Adipose tissue (tissue), 3 donors: ENCODE results near the gene BLMH. TPM values are rescaled to one million over a fixed set of nuclear protein-coding genes. Genes with fewer than 3 reads are reported as not detected.
"Not testable (repeated sequence)": the region's sequence is repeated elsewhere in the genome, so short reads cannot be mapped to it uniquely, and the experiment has no call there.

Experiments
- H3K27ac ChIP-seq: one replicate; pipeline ENCODE4 v1.5.1; 2013; ENCODE audit warnings: low read depth, low read length
- WGBS, 3 donors: extraction: QIAGEN DNeasy Blood & Tissue Kit; methylation state at CpG; one replicate each; pipeline ENCODE4 v1.1.7; 2013; 5-methylcytosine and 5-hydroxymethylcytosine counted together
- polyA plus RNA-seq, 3 donors: library from polyadenylated mRNA; stranded (reverse); fragments of 200-250 nt; gene quantifications; one replicate each; pipeline ENCODE4 v1.2.3, GENCODE V29; 2013
- donor health status: healthy with polysubstance abuse.
- donor health status: Bipolar disorder and iron deficiency.
- donor health status: healthy.

BLMH gene
- polyA plus RNA-seq, 3 donors: 18.1 to 25.4 (median 18.4) TPM

GRCh38 chr17:30235386-30236296 is 56.1 kb downstream of the BLMH start, which contains the start of gene SLC6A4:
Gene SLC6A4, minus strand, starts transcription at chr17:30235697. Its CDS starts 13,739 bp downstream, at chr17:30221958.
- 4% methylated on average over 72 to 82 of the region's 82 CpGs for WGBS, 3 donors
- no peak within 1 kb of the TSS for H3K27ac ChIP-seq

GRCh38 chr17:30234964-30235363 is 56.8 kb downstream of the BLMH start:
- H3K27ac ChIP-seq: no peak overlapping the region
- 39 to 46% (median 40%) methylated on average over 12 of the region's 12 CpGs for WGBS, 3 donors

GRCh38 chr17:30234296-30234695 is 57.4 kb downstream of the BLMH start:
- WGBS, 3 donors: 80 to 87% (median 81%) methylated on average over 6 of the region's 6 CpGs
- H3K27ac ChIP-seq: no peak overlapping the region

GRCh38 chr17:30232824-30233427 is 58.8 kb downstream of the BLMH start:
- no peak overlapping the region for H3K27ac ChIP-seq
- 58 to 84% (median 77%) methylated on average over 11 of the region's 11 CpGs for WGBS, 3 donors

- H3K27ac ChIP-seq: no peak overlapping the region
- 55 to 82% (median 82%) methylated on average over 10 of the region's 10 CpGs for WGBS, 3 donors
Measured at GRCh38 chr17:30232015-30232823, 59.5 kb downstream of the BLMH start.

- WGBS, 3 donors: 82 to 89% (median 86%) methylated on average over 7 of the region's 7 CpGs
- H3K27ac ChIP-seq: no peak overlapping the region
Measured at GRCh38 chr17:30230596-30231125, 61.1 kb downstream of the BLMH start.

- WGBS, 3 donors: 45 to 84% (median 53%) methylated on average over 1 of the region's 1 CpG
- not testable (repeated sequence) for H3K27ac ChIP-seq
Measured at GRCh38 chr17:30230009-30230408, 61.7 kb downstream of the BLMH start.

GRCh38 chr17:30229012-30229411 is 62.7 kb downstream of the BLMH start:
- WGBS, 3 donors: 67 to 80% (median 79%) methylated on average over 7 of the region's 7 CpGs

GRCh38 chr17:30228011-30228410 is 63.7 kb downstream of the BLMH start:
- no peak overlapping the region for H3K27ac ChIP-seq
- 77 to 84% (median 80%) methylated on average over 3 of the region's 3 CpGs for WGBS, 3 donors

More at GRCh38 chr17:30229012-30229411, 62.7 kb downstream of the BLMH start:
- H3K27ac ChIP-seq: no peak overlapping the region

GRCh38 chr17:30226878-30227277 is 64.9 kb downstream of the BLMH start:
- no peak overlapping the region for H3K27ac ChIP-seq
- WGBS, 3 donors: 84 to 91% (median 89%) methylated on average over 10 of the region's 10 CpGs

GRCh38 chr17:30225919-30226553 is 65.7 kb downstream of the BLMH start:
- 78 to 81% (median 80%) methylated on average over 15 of the region's 15 CpGs for WGBS, 3 donors

GRCh38 chr17:30225112-30225511 is 66.6 kb downstream of the BLMH start:
- no peak overlapping the region for H3K27ac ChIP-seq
- WGBS, 3 donors: 77 to 84% (median 79%) methylated on average over 3 of the region's 3 CpGs

More at GRCh38 chr17:30225919-30226553, 65.7 kb downstream of the BLMH start:
- H3K27ac ChIP-seq: no peak overlapping the region

GRCh38 chr17:30224419-30224960 is 67.3 kb downstream of the BLMH start:
- no peak overlapping the region for H3K27ac ChIP-seq
- 72 to 81% (median 73%) methylated on average over 8 of the region's 8 CpGs for WGBS, 3 donors

- 76 to 89% (median 88%) methylated on average over 13 of the region's 13 CpGs for WGBS, 3 donors
Measured at GRCh38 chr17:30222721-30223175, 69.0 kb downstream of the BLMH start.

GRCh38 chr17:30222251-30222650 is 69.5 kb downstream of the BLMH start:
- no peak overlapping the region for H3K27ac ChIP-seq
- 84 to 87% (median 85%) methylated on average over 4 of the region's 4 CpGs for WGBS, 3 donors

More at GRCh38 chr17:30222721-30223175, 69.0 kb downstream of the BLMH start:
- H3K27ac ChIP-seq: no peak overlapping the region

- 86 to 93% (median 92%) methylated on average over 5 to 10 of the region's 10 CpGs for WGBS, 3 donors
- H3K27ac ChIP-seq: no peak overlapping the region
Measured at GRCh38 chr17:30221346-30221745, 70.4 kb downstream of the BLMH start.

GRCh38 chr17:30220414-30220813 is 71.3 kb downstream of the BLMH start:
- 87 to 94% (median 87%) methylated on average over 5 of the region's 5 CpGs for WGBS, 3 donors
- no peak overlapping the region for H3K27ac ChIP-seq

GRCh38 chr17:30219833-30220232 is 71.9 kb downstream of the BLMH start:
- WGBS, 3 donors: 53 to 72% (median 60%) methylated on average over 7 of the region's 7 CpGs

More at GRCh38 chr17:30219833-30220232, 71.9 kb downstream of the BLMH start:
- no peak overlapping the region for H3K27ac ChIP-seq
